ENCODE data around the gene C4BPA. TPM values are rescaled to one million over a fixed set of nuclear protein-coding genes. Genes with fewer than 3 reads are reported as not detected.

Gene C4BPA
- total RNA-seq, 1 experiment from 2014 or later, result not detected

DNA sequence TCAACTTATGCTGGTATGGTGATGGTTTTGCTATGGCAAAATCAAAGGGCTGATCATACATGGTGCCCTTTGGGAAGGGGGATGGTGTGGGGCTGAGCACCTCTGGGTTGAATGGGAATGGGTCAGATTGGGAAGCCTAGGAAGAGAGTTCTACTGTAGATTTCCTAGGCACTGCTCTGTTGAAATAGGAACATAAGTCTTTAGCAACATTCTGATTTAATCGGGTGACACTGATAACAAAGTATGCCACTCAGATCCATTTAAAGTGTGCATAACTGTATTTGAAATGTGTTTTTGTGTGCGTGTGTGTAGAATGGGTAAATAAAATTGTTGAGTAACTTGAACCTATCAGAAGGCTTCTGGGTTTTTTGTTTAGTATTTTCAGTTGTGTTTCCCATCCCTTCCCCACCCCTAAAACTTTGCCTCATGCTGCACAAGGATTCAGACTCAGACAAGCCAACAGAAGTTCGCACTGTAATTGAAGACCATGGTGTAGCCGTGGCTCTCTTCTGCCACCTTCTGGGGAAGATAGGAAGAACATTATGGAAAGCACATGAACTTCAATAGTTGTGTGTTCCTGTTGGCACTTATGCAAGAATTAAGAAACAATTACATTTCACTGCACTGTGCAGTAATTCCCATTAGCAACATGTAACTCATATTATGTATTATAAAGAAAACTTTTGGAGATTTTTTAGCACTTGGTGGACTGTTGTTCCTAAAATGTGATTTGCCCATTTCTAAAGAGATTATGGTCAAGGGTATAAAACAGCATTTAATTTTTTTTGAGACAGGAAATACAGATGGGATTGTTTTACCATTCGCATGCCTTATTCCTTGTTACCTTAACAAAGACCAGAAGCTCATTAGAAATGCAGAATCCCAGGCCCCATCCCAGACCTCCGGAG, 26.3 kb upstream of the C4BPA start:
- no peak overlapping the region for H2AFZ ChIP-seq (ENCODE audit: low read length)
- H2BK5ac ChIP-seq (ENCODE audit: insufficient read length, low read length), result no peak overlapping the region
- no peak overlapping the region for H2BK120ac ChIP-seq (ENCODE audit: low read depth, low read length, poor library complexity, severe bottlenecking)
- H3K27ac Mint-ChIP-seq, result peak overlapping the region in 1 of 3 experiments; percentile 31; a peak in 1 of 7 replicates
- H3K9me3 Mint-ChIP-seq, result no peaks in the 10 kb centered on the region
- H3K27ac ChIP-seq (ENCODE audit: insufficient read length, low read depth, low read length), result no peak overlapping the region
- no peak overlapping the region for H2BK20ac ChIP-seq (ENCODE audit: low read depth, low read length, poor library complexity, severe bottlenecking)
- H3K27me3 ChIP-seq (ENCODE audit: insufficient read depth, low read length), result no peaks in the 10 kb centered on the region
- H2BK15ac ChIP-seq (ENCODE audit: low read depth, low read length), result no peak overlapping the region
- no peak overlapping the region for H4K8ac ChIP-seq (replicated peaks; ENCODE audit: insufficient read length, low read depth, low read length)
- WGBS (ENCODE audit: extremely low coverage, insufficient read length, low lambda C conversion rate), result no CpG with 5 or more reads among the region's 6 CpGs
- no peaks in the 10 kb centered on the region for H4K20me1 ChIP-seq (ENCODE audit: control insufficient read depth, insufficient read depth, insufficient read length)
- H2AK5ac ChIP-seq (ENCODE audit: insufficient read length, low read length), result no peak overlapping the region
- H4K91ac ChIP-seq (ENCODE audit: insufficient read length, low read depth, low read length), result no peak overlapping the region
- H3K27me3 Mint-ChIP-seq (ENCODE audit: low read depth), result no peaks in the 10 kb centered on the region
- no peak overlapping the region for H4K5ac ChIP-seq (ENCODE audit: insufficient read length, low read depth, low read length)
- TF ChIP-seq, protein P1, sequence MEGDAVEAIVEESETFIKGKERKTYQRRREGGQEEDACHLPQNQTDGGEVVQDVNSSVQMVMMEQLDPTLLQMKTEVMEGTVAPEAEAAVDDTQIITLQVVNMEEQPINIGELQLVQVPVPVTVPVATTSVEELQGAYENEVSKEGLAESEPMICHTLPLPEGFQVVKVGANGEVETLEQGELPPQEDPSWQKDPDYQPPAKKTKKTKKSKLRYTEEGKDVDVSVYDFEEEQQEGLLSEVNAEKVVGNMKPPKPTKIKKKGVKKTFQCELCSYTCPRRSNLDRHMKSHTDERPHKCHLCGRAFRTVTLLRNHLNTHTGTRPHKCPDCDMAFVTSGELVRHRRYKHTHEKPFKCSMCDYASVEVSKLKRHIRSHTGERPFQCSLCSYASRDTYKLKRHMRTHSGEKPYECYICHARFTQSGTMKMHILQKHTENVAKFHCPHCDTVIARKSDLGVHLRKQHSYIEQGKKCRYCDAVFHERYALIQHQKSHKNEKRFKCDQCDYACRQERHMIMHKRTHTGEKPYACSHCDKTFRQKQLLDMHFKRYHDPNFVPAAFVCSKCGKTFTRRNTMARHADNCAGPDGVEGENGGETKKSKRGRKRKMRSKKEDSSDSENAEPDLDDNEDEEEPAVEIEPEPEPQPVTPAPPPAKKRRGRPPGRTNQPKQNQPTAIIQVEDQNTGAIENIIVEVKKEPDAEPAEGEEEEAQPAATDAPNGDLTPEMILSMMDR (conservative IDR thresholded peaks at IDR 0.05), result peak; percentile 88
- H3K4ac ChIP-seq (ENCODE audit: low read depth, low read length), result no peak overlapping the region
- H2BK12ac ChIP-seq (ENCODE audit: insufficient read length, low read depth, low read length), result no peak overlapping the region
- H3K79me1 ChIP-seq (ENCODE audit: insufficient read depth, low read depth, low read length, poor library complexity, severe bottlenecking), result no peaks in the 10 kb centered on the region
- H3K9ac ChIP-seq (ENCODE audit: extremely low read depth, insufficient read length, low read length), result no peak overlapping the region
- H3K4me3 Mint-ChIP-seq, result no peak overlapping the region
- H3K23me2 ChIP-seq (ENCODE audit: insufficient read length, low read depth, low read length, poor library complexity, severe bottlenecking), result no peaks in the 10 kb centered on the region
- no peak overlapping the region for H3K14ac ChIP-seq (ENCODE audit: insufficient read depth, low read length)
- no peak overlapping the region for H3K23ac ChIP-seq (ENCODE audit: insufficient read length, low read depth, low read length)
- no peak overlapping the region for H3K56ac ChIP-seq (ENCODE audit: insufficient read length, low read depth, low read length)
- no peak overlapping the region for H3T11ph ChIP-seq (ENCODE audit: low read length)
- H3K18ac ChIP-seq (ENCODE audit: insufficient read length, low read depth, low read length), result no peak overlapping the region
- no peaks in the 10 kb centered on the region for H3K9me3 ChIP-seq (ENCODE audit: control insufficient read depth, low read depth, low read length)
- H3K4me1 Mint-ChIP-seq, result peaks cover 0 to 8% of the 10 kb centered on the region in 2 experiments; a peak in 1 of 4 replicates
- H3K4me1 ChIP-seq (ENCODE audit: insufficient read depth, low read length), result no peaks in the 10 kb centered on the region
- H3K4me2 ChIP-seq (ENCODE audit: insufficient read depth, insufficient read length, low read length), result no peak overlapping the region
- H3K79me2 ChIP-seq (ENCODE audit: insufficient read depth, low read length), result no peaks in the 10 kb centered on the region
- H3K36me3 Mint-ChIP-seq (ENCODE audit: insufficient read depth in 1 of 3, low read depth in 3 of 3), result no peaks in the 10 kb centered on the region; a peak in 1 of 7 replicates
- DNase-seq, result peak; percentile 55

Measured in H9 (cell line).